GF-D8 (cell line): ENCODE results near the gene EIF2AK3.
"Not testable (repeated sequence)": the region's sequence is repeated elsewhere in the genome, so short reads cannot be mapped to it uniquely, and the experiment has no call there.

Experiments used
- DNase-seq: peaks from one replicate; lab custom pipeline; 2025; lab: John Stamatoyannopoulos, UW

Gene EIF2AK3

DNA sequence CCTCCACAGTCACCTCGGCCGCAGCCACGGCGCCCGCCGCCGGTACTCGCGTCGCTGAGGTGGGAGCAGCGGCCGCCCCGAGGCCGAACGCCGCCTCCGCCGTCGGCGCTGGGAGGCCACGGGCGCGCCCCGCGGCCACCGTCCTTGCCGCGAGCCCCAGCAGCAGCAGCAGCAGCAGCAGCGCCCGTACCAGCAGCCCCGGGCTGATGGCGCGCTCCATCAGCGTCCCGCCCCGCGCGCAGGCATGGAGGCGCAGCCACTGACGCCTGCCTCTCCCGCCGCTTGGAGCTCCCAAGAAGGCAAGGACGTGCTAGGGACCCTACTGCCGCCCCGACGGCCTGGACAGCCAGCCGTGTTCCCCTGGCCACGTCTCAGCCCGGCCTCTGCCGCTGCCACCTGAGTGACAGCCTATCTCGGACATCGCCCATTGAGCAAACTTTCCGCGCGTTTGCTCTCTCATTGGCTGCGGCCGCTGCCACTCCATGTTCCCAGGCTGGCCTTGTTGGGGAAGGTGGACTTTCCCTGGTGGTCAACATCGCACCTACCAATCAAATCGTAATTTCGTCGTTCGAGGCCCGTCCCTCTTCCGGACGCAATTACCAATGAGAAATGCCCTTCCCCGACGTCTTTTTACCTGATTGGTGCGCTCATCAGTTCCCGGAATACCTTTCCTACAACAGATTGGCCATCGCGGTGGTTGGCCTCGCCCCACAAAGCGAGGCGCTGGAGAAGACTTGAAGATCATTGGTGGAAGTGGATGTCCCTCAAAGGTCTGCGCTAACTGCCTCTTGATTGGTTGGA is at the start of gene EIF2AK3:
Gene EIF2AK3, minus strand, starts transcription at position 410 of the 801 bp plus-strand sequence. Its CDS starts 190 bp downstream, at position 220.
- peak; percentile 99 for DNase-seq

DNA sequence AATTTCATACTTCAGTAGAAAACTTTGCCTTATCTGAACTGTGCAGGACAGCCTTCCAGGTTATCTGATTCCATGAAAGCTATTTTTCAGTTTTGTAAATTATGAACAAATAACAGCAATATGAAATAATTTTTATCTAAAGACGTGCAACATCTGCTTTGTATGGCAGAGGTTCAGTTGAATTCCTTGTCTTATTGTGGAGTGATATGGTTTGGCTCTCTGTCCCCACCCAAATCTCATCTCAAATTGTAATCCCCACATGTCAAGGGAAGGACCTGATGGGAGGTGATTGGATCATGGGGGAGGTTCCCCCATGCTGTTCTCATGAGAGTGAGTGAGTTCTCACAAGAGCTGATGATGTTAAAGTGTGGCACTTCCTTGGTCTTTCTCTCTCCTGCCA is 46.1 kb upstream of the EIF2AK3 start:
- no peak for DNase-seq

DNA sequence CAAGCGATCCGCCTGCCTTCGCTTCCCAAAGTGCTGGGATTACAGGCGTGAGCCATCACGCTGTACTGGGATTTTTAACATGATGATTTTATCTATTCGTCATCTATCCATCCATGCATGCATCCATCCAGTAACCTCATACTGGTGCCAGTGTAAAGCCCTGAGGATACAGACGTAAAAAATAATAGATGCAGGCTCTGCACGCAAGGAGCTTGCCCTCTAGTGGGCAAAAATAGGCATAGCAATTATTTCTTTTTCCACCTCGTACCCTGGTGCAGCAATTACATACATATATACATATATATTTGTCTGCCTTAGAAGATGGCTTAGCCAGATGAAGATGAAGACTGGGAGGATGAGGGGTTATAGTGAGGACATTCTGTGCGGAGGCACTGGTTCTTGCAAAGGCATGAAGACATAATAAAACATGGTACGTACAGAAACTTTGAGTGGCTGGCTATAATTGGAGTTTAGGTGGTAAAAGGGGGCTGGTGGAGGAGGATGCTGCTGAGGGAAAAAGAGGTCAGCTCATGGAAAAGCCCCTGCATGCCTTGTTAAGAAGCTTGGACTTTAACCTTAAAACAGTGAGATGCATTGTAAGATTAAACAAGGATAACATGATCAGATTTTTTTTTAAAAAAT is 44.6 kb upstream of the EIF2AK3 start:
- DNase-seq, result peak; percentile 10

DNA sequence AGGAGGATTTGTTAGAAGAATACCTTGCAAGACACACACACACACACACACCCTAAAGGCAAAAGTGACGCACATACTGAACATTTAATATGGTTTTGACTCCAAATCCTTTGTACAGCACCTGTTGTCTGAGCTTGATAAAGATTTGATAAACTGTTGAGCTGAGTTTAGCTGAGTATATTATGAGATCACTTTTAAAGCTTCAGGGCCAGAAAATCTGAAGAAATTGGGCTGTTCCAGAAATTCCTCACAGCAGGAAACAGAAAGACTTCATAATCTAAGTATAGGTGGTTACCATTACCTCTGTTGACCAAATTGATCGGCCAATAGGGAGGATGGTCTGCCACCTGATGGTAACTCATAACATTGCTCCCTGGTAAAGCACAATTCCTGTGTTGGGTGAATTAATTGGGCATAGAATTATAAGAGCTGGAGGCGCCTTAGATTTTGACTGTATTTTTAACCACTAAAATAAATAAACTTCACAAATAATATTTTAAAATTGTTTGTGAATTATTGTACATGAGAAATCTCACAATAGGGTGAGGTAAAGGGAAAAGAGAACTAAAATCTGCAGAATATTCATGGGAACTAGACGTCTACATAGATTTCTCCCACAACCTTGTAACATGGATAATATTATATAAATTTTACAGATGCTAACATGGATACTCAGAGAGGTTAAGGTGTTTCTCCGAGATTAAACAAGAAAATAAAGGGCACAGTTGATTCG is 42.4 kb upstream of the EIF2AK3 start:
- no peak for DNase-seq

DNA sequence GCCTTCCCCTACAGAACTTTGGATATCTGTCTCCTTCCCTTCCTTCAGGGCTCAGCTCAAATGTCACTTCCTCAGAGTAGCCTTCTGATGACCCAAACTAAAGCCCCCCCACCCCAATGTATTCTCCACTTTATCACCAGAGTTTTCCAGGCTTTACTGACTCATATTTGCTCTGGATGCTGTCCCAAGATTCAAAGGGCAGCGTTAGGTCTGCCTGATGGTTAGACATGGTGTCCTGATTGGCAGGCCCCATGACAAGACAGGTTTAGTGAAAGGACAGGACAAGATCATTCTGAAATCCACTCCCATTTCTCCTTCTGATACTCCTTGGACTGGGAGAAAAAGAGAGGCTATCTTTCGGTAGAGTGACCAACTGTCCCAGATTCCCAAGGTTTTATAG is 41.6 kb upstream of the EIF2AK3 start:
- DNase-seq, result no peak

DNA sequence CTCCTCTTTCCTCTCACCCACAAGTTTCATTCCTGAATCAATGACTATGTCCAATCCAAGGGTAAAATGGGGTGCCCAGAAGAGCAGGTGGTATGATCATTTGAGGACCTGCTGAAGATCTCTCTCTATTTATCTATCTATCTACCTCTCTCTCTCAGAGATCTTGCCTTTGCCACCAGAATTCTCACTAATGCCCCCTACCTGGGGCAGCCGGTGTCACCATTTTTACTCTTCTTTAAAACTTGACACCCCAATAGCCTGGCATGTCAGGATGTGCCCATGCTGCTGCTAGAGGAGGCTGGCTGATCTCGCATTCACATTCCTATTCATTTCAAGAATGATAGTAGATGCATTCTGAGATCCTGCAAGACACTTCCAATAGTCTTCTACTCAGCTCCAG is 40.0 kb upstream of the EIF2AK3 start:
- no peak for DNase-seq

DNA sequence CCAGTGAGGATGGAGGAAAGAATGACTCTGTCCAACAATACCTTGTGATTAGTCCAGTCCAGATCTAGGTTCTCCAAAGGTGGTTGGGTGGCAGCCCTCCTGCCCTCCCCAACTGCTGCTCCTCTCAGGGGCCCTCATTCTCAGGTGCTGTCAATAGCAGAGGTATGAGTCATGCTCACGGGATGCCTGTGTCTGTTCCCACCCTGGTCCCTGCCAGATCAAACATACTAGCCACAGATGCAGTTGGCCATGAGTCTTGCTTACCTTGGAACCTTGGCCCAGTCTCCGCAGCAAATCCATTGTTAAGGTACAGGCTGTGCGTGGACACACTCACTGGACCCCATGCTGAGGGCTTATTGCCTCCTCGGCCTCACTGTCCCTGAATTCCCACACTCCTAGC is 39.3 kb upstream of the EIF2AK3 start:
- no peak for DNase-seq

DNA sequence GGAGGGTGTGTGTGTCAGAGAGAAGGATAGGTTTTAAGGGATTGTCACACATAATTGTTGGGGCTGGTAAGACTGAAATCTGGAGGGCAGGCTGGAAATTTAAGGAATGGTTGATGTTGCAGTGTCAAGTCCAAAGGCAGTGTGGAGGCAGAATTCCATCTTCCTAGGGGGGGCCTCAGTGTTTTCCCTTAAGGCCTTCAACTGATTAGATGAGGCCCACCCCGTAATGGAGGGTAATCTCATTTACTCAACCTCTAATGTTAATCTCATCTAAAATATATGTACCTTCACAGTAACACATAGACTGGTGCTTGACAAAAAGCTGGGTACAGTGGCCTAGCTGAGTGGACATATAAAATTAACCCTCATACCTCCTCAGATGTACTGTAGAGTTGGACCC is 33.4 kb upstream of the EIF2AK3 start:
- DNase-seq, result no peak

DNA sequence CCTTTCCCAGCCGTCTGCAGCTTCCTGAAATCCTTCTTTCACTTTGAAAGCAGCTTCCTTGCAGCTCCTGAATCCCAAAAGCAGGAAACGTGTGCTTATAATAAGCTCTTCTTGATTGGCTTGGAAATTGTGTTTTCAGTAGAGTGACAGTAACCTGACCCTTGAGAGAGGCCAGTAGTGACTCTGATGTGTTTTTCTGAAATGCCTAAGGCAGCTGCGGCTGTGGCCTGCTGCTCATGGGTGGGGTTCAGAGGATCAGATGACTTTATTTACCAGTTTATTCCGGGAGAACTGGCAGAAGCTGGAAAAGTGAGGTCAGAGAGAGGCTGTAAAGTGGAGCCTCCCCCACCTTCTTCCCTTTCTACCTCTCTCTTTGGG is 32.3 kb upstream of the EIF2AK3 start:
- DNase-seq, result no peak

DNA sequence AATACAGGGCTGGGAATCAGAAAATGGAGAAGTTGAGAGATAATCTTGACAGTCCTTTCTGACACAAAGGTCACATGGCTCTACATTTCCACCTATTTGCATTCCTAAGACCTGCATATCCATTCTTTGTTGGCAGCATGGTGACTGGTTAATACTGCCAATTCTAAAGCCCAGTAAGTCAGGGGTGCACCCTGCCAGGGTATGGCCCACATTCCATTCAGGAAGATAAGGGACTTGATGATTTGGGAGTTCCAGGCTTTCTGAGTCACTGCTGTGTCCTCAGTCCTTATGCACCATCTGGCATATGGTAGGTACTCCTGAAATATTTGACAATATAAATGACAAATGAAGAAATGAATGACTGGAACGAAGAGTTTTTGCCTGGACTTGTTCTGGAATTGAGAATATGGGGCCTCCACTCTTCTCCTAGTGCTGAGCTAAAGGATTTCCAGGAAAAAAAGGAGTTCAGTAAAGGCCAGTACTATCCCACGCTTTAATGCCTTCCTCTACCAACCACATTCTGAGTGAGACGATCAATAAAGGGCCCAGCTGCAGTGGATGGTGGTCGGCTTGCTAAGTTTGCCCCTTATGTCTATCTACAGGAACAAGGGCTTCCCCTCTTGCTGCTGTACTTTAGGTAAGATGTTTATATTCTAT is 31.7 kb upstream of the EIF2AK3 start:
- DNase-seq, result no peak

DNA sequence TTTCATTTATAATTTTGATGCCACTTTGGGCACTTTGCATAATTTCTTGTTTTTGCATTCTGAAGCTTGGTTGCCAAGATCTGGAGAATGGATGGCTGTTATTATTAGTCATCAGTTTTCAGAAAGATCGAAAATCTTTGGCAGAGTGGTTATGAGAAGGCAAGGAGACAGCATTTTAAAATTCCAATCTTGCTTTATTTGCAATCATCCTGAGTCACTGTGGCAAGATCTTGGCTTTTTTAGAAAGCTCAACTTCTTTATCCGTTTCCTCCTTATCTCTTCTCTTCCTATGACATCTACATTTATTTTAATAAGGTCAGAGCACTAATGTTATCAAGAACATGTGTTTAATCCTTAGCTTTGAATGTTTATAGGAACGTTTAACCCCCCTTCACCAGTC is 31.1 kb upstream of the EIF2AK3 start:
- DNase-seq, result no peak

DNA sequence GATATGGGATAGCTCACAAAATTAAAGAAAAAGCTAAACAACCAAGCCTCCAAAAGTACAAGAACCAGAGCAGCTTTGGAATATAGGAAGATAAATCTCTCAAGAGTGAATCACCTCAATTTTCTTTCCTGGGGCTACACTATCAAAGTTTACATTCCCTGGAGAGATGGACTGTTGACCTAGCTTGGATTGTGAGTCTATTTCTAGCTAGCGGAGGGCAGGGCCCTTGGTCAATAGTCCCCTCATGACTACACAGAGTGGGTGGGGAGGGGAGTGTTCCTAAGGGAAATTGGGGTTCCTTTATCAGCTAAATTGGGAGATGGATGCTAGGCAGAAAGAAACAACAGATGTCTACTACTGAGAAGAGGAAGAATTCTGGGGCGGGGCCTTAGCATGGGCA is 29.9 kb upstream of the EIF2AK3 start:
- DNase-seq, result no peak

DNA sequence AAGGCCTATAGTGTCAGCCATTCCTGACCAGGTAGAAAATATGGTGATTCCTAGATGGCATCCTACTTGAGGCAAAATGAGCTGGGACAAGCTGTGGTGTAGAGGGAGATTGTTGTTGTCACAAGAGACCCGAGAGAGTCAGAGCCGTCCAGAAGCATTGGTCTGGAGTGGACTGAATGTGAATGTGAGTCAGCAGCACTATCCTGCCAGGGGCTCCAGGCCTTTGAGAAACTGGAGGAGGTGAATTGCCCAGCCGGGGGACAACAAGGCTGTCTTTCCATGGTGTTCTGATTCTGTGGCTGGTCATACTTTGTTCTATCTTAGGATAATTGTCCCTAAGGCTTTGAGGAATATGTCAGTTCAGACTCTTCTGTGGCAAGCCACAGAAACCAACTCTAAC is 29.4 kb upstream of the EIF2AK3 start:
- DNase-seq, result no peak

DNA sequence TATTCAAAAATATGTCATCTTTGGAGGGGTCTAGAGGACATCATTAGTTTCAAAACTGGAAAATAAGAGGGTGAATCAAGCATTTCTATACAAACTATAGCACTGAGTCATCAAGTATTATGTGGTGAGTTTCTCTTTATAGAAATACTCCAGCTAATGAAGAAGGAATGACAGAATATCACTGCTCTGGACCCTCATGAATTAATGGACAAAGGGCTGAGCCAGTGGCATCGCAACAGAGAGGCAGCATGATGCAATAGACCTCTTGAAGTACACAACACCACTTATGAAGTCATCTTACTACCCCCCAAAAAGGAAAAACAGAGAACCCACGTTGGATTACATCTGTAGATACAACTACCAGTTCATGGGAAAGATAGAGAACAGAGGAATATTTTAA is 27.4 kb upstream of the EIF2AK3 start:
- no peak for DNase-seq

DNA sequence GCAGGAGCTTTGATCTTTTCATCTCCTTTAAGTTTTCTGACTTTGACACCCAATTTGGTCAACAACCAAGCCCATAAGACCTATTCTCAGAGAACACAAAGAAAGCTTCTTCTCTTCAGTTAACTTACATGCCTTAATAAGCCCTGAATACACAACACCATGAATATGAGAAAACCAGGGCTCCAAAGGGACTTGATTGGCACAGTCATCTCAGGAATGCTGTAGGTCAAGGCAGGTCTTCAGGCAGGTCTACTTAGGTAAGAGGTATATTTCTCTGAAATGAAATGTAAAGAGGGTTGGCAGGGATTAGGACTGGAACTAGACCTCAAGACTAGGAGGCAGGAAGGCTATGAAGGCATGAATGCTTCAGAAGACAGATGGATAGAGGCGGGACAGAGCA is 24.4 kb upstream of the EIF2AK3 start:
- DNase-seq, result no peak

DNA sequence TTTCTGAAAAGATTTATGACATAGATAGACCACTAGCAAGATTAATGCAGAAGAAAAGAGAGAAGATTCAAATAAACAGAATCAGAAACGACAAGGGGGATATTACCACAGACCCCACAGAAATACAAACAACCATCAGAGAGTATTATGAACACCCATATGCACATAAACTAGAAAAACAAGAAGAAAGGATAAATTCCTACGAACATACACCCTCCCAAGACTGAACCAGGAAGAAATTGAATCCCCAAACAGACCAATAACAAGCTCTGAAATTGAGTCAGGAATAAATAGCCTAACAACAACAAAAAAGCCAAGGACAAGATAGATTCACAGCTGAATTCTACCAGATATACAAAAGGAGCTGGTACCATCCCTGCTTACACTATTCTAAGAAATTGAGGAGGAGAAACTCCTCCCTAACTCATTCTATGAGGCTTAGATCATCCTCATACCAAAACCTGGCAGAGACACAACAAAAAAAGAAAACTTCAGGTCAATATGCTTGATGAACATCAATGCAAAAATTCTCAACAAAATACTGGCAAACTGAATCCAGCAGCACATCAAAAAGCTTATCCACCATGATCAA is 18.1 kb upstream of the EIF2AK3 start:
- DNase-seq, result not testable (repeated sequence)

DNA sequence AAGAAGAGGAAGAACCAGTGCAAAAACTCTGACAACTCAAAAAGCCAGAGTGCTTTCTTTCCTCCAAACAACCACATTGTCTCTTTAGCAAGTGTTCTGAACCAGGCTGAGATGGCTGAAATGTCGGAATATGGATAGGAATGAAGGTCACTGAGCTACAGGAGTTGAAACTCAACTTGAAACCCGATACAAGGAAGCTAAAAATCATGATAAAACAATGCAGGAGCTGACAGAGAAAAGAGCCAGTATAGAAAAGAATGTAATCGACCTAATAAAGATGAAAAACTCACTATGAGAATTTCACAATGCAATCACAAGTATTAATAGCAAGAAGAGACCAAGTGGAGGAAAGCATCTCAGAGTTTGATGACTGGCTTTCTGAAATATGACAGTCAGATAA is 15.0 kb upstream of the EIF2AK3 start:
- no peak for DNase-seq

DNA sequence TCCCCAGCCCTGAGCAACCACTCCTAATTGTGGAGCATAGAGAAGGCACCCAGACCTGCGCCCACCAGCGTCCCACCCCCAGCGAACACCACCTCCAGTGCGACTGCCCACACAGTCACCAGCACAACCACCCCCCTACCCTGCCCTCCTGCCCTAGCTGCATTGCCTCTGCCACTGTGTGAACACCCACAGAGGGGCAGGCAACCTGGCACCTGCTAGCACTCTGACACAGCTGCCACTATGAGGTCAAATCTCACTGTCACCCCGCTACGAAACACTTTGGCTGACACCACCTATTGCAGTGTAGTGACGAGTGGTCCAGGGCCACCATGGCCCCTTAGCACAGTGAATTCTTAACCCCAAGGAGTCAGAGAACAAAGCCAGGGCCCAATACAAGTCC is 14.1 kb upstream of the EIF2AK3 start:
- no peak for DNase-seq

DNA sequence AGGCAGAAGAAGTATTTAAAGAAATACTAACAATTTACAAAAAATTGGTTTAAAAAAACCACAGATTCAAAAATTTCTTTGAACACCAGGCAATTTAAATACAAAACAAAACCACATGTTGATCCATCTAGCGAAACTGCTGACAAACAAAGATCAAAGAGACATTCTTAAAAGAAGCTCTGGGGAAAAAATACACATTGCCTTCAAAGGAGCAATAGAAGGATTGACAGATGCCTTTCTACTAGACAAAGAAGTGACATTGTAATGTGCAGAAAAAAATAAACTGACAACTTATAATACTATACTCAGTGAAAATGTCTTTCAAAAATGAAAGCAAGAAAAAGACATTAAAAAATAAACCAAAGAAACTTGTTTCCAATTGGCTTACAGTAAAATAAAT is 12.6 kb upstream of the EIF2AK3 start:
- no peak for DNase-seq

DNA sequence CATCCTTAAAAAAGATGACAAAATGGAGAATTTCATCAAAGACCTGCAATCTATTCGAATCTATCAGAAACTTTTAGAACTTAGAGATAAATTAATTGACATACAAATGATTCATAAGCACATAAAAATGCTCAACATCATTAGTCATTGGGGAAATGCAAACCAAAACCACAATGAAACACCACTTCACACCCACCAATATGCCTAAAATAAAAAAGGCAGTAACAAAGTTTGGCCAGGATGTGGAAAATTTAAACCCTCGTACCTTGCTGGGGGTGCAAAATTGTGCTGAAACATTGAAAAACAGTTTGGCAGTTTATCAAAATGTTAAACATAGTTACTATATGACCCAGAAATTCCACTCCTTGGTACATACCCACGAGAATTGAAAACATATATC is 11.5 kb upstream of the EIF2AK3 start:
- no peak for DNase-seq

DNA sequence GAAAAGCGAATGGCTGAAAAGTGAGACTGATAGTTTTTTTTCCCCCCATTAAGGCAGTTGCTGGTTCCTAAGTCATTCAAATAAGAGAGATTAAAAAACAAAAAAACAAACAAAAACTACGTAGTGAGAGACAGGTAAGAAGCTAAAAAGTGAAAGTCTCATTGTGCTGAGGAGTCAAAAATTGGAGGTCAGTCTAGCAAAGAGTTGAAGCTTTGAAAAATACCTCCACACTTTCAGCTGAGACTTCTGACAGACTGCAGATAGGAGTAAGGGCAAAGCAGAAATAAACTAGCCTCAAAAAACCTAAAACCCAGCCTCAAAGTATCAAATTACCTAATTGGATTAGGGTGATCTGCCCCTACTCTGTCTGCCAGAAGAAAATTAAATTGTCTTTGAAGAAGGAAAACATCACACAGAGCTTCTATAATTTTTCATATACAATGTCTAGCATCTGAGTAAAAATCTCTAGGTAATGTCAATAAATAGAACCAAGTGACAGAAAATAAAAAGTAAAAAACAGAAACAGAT is 10.9 kb upstream of the EIF2AK3 start:
- no peak for DNase-seq

DNA sequence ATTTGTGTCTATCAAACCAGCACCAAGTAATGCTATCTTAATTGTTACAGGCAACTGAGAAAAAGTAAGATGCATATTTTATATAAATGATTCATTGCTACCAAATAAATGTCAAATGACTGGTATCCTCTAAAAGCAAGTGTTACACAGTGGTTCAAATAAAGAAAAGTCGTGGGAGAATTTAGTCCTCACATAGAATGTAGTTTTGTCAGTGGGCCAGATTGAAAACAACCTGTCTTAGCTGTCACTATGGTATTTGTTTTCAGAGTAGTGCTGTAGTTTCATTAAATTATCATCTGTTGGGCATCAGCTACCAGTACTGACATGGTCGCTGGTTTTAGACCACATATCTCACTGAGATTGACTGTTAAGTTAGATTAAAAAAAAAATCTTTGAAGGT is 10.2 kb upstream of the EIF2AK3 start:
- DNase-seq, result no peak
